ENCODE measurements around the gene ZC3H11A. TPM values are rescaled to one million over a fixed set of nuclear protein-coding genes. Genes with fewer than 3 reads are reported as not detected.
"Not testable (repeated sequence)": the region's sequence is repeated elsewhere in the genome, so short reads cannot be mapped to it uniquely, and the experiment has no call there.

ZC3H11A gene
- total RNA-seq, 4 donors from 2014 or later: 38.5 to 120 (median 99.0) TPM

- TF ChIP-seq POLR2A (IDR thresholded peaks at IDR 0.05) (no peak), EP300 (IDR thresholded peaks at IDR 0.05; ENCODE audit: low read depth) (no peak), CTCF (IDR thresholded peaks at IDR 0.05) (no peak), POLR2AphosphoS5 (IDR thresholded peaks at IDR 0.05) (no peak)
- H3K9me3 ChIP-seq: no peaks in the 10 kb centered on the region
- H3K27ac ChIP-seq: peak overlapping the region in 2 of 4 donors; percentile 29 to 35
- peaks cover 0 to 5% (median 0%) of the 10 kb centered on the region in 4 donors for H3K4me1 ChIP-seq
- no peak overlapping the region for H3K4me3 ChIP-seq
- H3K36me3 ChIP-seq: no peaks in the 10 kb centered on the region
- intact Hi-C loops (cut with DNase I; ENCODE audit: low total_unique reads) (no loop called here), in situ Hi-C loops (cut with MboI; ENCODE audit: low pct_ligation_motif_present in 1 of 4, low pct_unique_long_range_greater_than_20kb in 1 of 4, low sequenced_read_pairs in 3 of 4) (no loop called here)
- DNase-seq: peak; percentile 43
- WGBS, 2 donors (ENCODE audit: low coverage in 1 of 2): 82 to 83% methylated on average over 4 of the region's 4 CpGs
- no peaks in the 10 kb centered on the region for H3K27me3 ChIP-seq
These were observed 41.0 kb upstream of the ZC3H11A start for GRCh38 chr1:203754455-203754864.

GRCh38 chr1:203756036-203756435, 39.4 kb upstream of the ZC3H11A start:
- in situ Hi-C loops (cut with MboI; ENCODE audit: low pct_ligation_motif_present in 1 of 4, low pct_unique_long_range_greater_than_20kb in 1 of 4, low sequenced_read_pairs in 3 of 4) (no loop called here), intact Hi-C loops (cut with DNase I; ENCODE audit: low total_unique reads) (no loop called here)
- Histone ChIP-seq H3K36me3 (no peaks in the 10 kb centered on the region), H3K4me3 (no peak overlapping the region), H3K4me1 (peaks cover 0 to 2% (median 0%) of the 10 kb centered on the region in 4 donors), H3K27me3 (no peaks in the 10 kb centered on the region), H3K27ac (no peak overlapping the region), H3K9me3 (no peaks in the 10 kb centered on the region)
- no peak for TF ChIP-seq POLR2AphosphoS5 (IDR thresholded peaks at IDR 0.05)
- no peak for TF ChIP-seq EP300 (IDR thresholded peaks at IDR 0.05; ENCODE audit: low read depth)
- WGBS, 2 donors (ENCODE audit: low coverage in 1 of 2): 75 to 91% methylated on average over 4 of the region's 4 CpGs
- no peak for DNase-seq

- in situ Hi-C loops (cut with MboI; ENCODE audit: low pct_ligation_motif_present in 1 of 4, low pct_unique_long_range_greater_than_20kb in 1 of 4, low sequenced_read_pairs in 3 of 4): not testable (repeated sequence)
These were observed 36.7 kb upstream of the ZC3H11A start for GRCh38 chr1:203758749-203759148.

GRCh38 chr1:203760506-203760905, 34.9 kb upstream of the ZC3H11A start:
- Histone ChIP-seq H3K9me3 (no peaks in the 10 kb centered on the region), H3K4me3 (no peak overlapping the region), H3K36me3 (no peaks in the 10 kb centered on the region), H3K27me3 (no peaks in the 10 kb centered on the region), H3K4me1 (no peaks in the 10 kb centered on the region), H3K27ac (no peak overlapping the region)
- no peak for DNase-seq
- in situ Hi-C loops (cut with MboI; ENCODE audit: low pct_ligation_motif_present in 1 of 4, low pct_unique_long_range_greater_than_20kb in 1 of 4, low sequenced_read_pairs in 3 of 4) (no loop called here), intact Hi-C loops (cut with DNase I; ENCODE audit: low total_unique reads) (no loop called here)
- WGBS, 2 donors (ENCODE audit: low coverage in 1 of 2): 98% methylated on average over 3 of the region's 3 CpGs; no CpG with 5 or more reads in 1 of the 2 donors
- no peak for TF ChIP-seq POLR2A (IDR thresholded peaks at IDR 0.05)
- TF ChIP-seq CTCF (IDR thresholded peaks at IDR 0.05): no peak
- TF ChIP-seq EP300 (IDR thresholded peaks at IDR 0.05; ENCODE audit: low read depth): no peak
- no peak for TF ChIP-seq POLR2AphosphoS5 (IDR thresholded peaks at IDR 0.05)

More at GRCh38 chr1:203758749-203759148, 36.7 kb upstream of the ZC3H11A start:
- H3K9me3 ChIP-seq; H3K27ac ChIP-seq; H3K27me3 ChIP-seq; intact Hi-C loops (cut with DNase I; ENCODE audit: low total_unique reads); H3K36me3 ChIP-seq; H3K4me3 ChIP-seq; DNase-seq; H3K4me1 ChIP-seq: not testable (repeated sequence)
- WGBS, 2 donors (ENCODE audit: low coverage in 1 of 2): 86 to 100% methylated on average over 1 to 2 of the region's 2 CpGs

GRCh38 chr1:203761958-203762357, 33.5 kb upstream of the ZC3H11A start:
- DNase-seq; H3K4me1 ChIP-seq; in situ Hi-C loops (cut with MboI; ENCODE audit: low pct_ligation_motif_present in 1 of 4, low pct_unique_long_range_greater_than_20kb in 1 of 4, low sequenced_read_pairs in 3 of 4); H3K27ac ChIP-seq; H3K4me3 ChIP-seq; H3K9me3 ChIP-seq; H3K36me3 ChIP-seq; intact Hi-C loops (cut with DNase I; ENCODE audit: low total_unique reads); H3K27me3 ChIP-seq: not testable (repeated sequence)
- WGBS, 2 donors (ENCODE audit: low coverage in 1 of 2): 92 to 94% methylated on average over 5 to 7 of the region's 7 CpGs

GRCh38 chr1:203763505-203763904, 31.9 kb upstream of the ZC3H11A start:
- WGBS, 2 donors (ENCODE audit: low coverage in 1 of 2): 93 to 100% methylated on average over 1 of the region's 1 CpG
- in situ Hi-C loops (cut with MboI; ENCODE audit: low pct_ligation_motif_present in 1 of 4, low pct_unique_long_range_greater_than_20kb in 1 of 4, low sequenced_read_pairs in 3 of 4): no loop called here
- H3K27ac ChIP-seq: peak overlapping the region in 3 of 4 donors; percentile 52 to 77 (median 65)

More at GRCh38 chr1:203763505-203763904, 31.9 kb upstream of the ZC3H11A start:
- no peak for TF ChIP-seq CTCF (IDR thresholded peaks at IDR 0.05)
- TF ChIP-seq POLR2A (IDR thresholded peaks at IDR 0.05): no peak
- no peak for TF ChIP-seq POLR2AphosphoS5 (IDR thresholded peaks at IDR 0.05)
- TF ChIP-seq EP300 (IDR thresholded peaks at IDR 0.05; ENCODE audit: low read depth): no peak
- intact Hi-C loops (cut with DNase I; ENCODE audit: low total_unique reads): no loop called here
- Histone ChIP-seq H3K9me3 (no peaks in the 10 kb centered on the region), H3K27me3 (no peaks in the 10 kb centered on the region), H3K4me1 (peaks cover 0 to 8% (median under 1%) of the 10 kb centered on the region in 4 donors), H3K4me3 (no peak overlapping the region), H3K36me3 (no peaks in the 10 kb centered on the region)
- DNase-seq: no peak

All from transverse colon (tissue), 4 donors.